ENCODE results near the gene PPP1R18. TPM values are rescaled to one million over a fixed set of nuclear protein-coding genes. Genes with fewer than 3 reads are reported as not detected.

PPP1R18 gene
- total RNA-seq, 1 donor from 2014 or later = 83.3 TPM

- Histone ChIP-seq H3K4me3 (no peak overlapping the region), H3K27me3 (no peaks in the 10 kb centered on the region), H3K9me3 (no peaks in the 10 kb centered on the region), H3K27ac (no peak overlapping the region), H3K36me3 (peaks cover 54 to 66% of the 10 kb centered on the region in 2 donors), H3K4me1 (peaks cover 0 to 7% of the 10 kb centered on the region in 2 donors)
- no peak for TF ChIP-seq CTCF (IDR thresholded peaks at IDR 0.05)
- DNase-seq (ENCODE audit: low spot score in 2 of 2) = no peak
- intact Hi-C loops (cut with DNase I) = no loop called here
Measured at GRCh38 chr6:30712441-30712945, 26.0 kb upstream of the PPP1R18 start.

- H3K9me3 ChIP-seq = no peaks in the 10 kb centered on the region
- TF ChIP-seq CTCF (IDR thresholded peaks at IDR 0.05) = no peak
- H3K4me3 ChIP-seq = no peak overlapping the region
- no peak for DNase-seq (ENCODE audit: low spot score in 2 of 2)
- intact Hi-C loops (cut with DNase I) = no loop called here
- H3K36me3 ChIP-seq = peaks cover 60 to 72% of the 10 kb centered on the region in 2 donors
- H3K27ac ChIP-seq = no peak overlapping the region
- peaks cover 0 to 7% of the 10 kb centered on the region in 2 donors for H3K4me1 ChIP-seq
- H3K27me3 ChIP-seq = no peaks in the 10 kb centered on the region
Measured at GRCh38 chr6:30711758-30712380, 25.4 kb upstream of the PPP1R18 start.

GRCh38 chr6:30709101-30709868 is 22.8 kb upstream of the PPP1R18 start:
- Histone ChIP-seq H3K9me3 (no peaks in the 10 kb centered on the region), H3K27ac (no peak overlapping the region), H3K36me3 (peaks cover 65 to 84% of the 10 kb centered on the region in 2 donors), H3K4me3 (no peak overlapping the region), H3K27me3 (no peaks in the 10 kb centered on the region), H3K4me1 (no peaks in the 10 kb centered on the region)
- no peak for TF ChIP-seq CTCF (IDR thresholded peaks at IDR 0.05)
- intact Hi-C loops (cut with DNase I) = no loop called here
- no peak for DNase-seq (ENCODE audit: low spot score in 2 of 2)

- no peak for DNase-seq (ENCODE audit: low spot score in 2 of 2)
- intact Hi-C loops (cut with DNase I) = no loop called here
Measured at GRCh38 chr6:30707281-30707850, 20.9 kb upstream of the PPP1R18 start.

GRCh38 chr6:30705620-30706019 is 19.2 kb upstream of the PPP1R18 start:
- peaks cover 37 to 79% of the 10 kb centered on the region in 2 donors for H3K36me3 ChIP-seq

More at GRCh38 chr6:30707281-30707850, 20.9 kb upstream of the PPP1R18 start:
- Histone ChIP-seq H3K27ac (no peak overlapping the region), H3K36me3 (peaks cover 53 to 84% of the 10 kb centered on the region in 2 donors), H3K9me3 (no peaks in the 10 kb centered on the region), H3K4me1 (no peaks in the 10 kb centered on the region), H3K27me3 (no peaks in the 10 kb centered on the region), H3K4me3 (no peak overlapping the region)
- no peak for TF ChIP-seq CTCF (IDR thresholded peaks at IDR 0.05)

More at GRCh38 chr6:30705620-30706019, 19.2 kb upstream of the PPP1R18 start:
- intact Hi-C loops (cut with DNase I) = no loop called here
- TF ChIP-seq CTCF (IDR thresholded peaks at IDR 0.05) = no peak
- Histone ChIP-seq H3K27ac (no peak overlapping the region), H3K4me1 (no peaks in the 10 kb centered on the region), H3K9me3 (no peaks in the 10 kb centered on the region), H3K4me3 (no peak overlapping the region), H3K27me3 (no peaks in the 10 kb centered on the region)
- DNase-seq (ENCODE audit: low spot score in 2 of 2) = no peak

Data from ascending aorta (tissue), 2 donors.